Fibroblast of villous mesenchyme (primary cell): Measurements from ENCODE around the gene LLGL1. TPM values are rescaled to one million over a fixed set of nuclear protein-coding genes. Genes with fewer than 3 reads are reported as not detected.

Experiments used
- DNase-seq: peaks from one replicate; pipeline ENCODE4 v3.0.0-alpha.2; 2010; ENCODE audit warnings: low read depth
- H3K4me3 ChIP-seq: 2 replicates; pipeline ENCODE4 v1.5.1; 2011; ENCODE audit warnings: low read depth, mild to moderate bottlenecking, low read length
- total RNA-seq: library from RNA; depleted of rRNA; stranded (reverse); fragments of >200 nt; gene quantifications from 2 replicates; pipeline ENCODE4 v1.2.3, GENCODE V29; 2012
- TF ChIP-seq, protein P1 (sequence below): IDR thresholded peaks from 2 replicates; pipeline ENCODE4 v1.5.1; 2012; ENCODE audit warnings: low read depth, mild to moderate bottlenecking, low read length; ENCODE audit not compliant: insufficient read depth

The LLGL1 gene
- total RNA-seq, 1 donor: 44.0 TPM

DNA sequence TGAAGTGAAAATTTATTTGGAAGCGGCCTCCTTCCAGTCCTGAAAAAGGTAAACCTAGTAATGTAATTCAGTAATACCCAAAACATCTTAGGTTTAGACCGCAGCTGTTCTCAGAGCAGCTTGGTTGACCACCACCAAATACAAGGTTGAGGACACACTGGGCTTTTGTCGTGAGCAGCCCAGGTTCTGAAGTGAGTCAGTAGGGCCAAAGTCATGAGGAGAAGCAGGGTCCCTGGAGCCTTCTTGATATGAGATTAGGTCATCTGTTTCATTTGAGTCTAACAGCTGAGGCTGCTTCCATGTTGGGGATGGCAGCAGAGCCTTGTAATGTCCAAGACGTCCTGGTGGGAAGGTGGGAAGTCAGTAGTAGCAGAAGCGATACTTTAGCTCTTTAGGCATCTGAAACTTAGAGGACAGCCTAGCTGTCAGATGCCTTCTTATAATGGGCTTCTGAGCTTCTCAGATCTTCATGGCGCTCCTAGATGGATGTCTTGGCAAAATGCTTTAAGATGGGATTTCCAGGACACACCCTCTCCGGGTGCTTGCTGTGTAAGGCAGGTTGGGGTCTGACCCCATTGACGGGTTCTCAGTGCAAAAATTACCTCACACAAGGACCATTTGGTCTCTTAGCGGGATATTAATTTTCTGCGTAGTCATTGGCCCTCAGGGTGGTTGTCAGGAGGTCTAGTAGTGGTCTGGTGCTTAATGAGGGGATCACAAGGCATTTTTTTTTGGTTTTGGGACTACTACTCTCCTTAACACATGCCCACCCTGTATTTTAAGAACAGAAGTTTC is 39.4 kb upstream of the LLGL1 start:
- peak overlapping the region; percentile 81 for H3K4me3 ChIP-seq
- TF ChIP-seq, protein P1, sequence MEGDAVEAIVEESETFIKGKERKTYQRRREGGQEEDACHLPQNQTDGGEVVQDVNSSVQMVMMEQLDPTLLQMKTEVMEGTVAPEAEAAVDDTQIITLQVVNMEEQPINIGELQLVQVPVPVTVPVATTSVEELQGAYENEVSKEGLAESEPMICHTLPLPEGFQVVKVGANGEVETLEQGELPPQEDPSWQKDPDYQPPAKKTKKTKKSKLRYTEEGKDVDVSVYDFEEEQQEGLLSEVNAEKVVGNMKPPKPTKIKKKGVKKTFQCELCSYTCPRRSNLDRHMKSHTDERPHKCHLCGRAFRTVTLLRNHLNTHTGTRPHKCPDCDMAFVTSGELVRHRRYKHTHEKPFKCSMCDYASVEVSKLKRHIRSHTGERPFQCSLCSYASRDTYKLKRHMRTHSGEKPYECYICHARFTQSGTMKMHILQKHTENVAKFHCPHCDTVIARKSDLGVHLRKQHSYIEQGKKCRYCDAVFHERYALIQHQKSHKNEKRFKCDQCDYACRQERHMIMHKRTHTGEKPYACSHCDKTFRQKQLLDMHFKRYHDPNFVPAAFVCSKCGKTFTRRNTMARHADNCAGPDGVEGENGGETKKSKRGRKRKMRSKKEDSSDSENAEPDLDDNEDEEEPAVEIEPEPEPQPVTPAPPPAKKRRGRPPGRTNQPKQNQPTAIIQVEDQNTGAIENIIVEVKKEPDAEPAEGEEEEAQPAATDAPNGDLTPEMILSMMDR: no peak
- peak; percentile 31 for DNase-seq

DNA sequence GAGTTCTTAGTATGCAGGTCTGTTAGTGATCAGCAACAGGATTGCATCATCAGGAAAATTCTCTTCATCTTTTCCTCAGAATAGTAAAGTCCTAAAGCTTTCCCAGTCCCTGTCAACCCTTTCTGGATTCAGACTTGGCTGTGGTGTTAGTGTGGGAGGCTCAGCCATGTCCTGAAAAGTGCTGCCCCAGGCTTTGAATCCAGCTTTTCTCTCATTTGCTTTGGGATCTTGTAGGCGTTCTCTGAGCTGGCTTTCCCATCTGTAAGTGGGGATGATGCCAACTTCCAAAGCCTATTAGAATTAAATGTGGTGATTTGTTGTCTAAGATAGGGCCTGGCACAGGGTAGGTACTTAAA is 38.8 kb upstream of the LLGL1 start:
- DNase-seq: peak; percentile 74
- TF ChIP-seq, protein P1: no peak
- H3K4me3 ChIP-seq: peak overlapping the region; percentile 81

DNA sequence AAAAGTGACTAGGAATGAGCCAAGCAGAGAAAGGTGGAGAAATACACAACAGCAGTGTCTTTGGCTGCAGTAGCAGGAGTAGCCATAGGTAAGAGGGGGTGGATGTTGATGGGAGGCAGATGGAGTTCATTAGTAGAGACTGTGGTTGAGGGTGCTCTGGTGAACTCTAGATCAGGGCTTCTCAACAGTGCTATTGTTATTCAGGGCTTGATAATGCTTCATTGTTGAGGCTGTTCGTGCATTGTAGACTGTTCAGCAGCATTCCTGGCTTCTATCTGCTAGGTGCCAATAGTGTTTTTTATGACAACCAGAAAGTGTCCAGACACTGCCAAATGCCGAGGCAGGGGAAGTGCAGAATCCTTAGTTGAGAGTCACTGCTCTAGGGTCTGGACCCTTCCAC is 38.2 kb upstream of the LLGL1 start:
- TF ChIP-seq, protein P1: no peak
- DNase-seq: peak; percentile 12
- peak overlapping the region; percentile 81 for H3K4me3 ChIP-seq

DNA sequence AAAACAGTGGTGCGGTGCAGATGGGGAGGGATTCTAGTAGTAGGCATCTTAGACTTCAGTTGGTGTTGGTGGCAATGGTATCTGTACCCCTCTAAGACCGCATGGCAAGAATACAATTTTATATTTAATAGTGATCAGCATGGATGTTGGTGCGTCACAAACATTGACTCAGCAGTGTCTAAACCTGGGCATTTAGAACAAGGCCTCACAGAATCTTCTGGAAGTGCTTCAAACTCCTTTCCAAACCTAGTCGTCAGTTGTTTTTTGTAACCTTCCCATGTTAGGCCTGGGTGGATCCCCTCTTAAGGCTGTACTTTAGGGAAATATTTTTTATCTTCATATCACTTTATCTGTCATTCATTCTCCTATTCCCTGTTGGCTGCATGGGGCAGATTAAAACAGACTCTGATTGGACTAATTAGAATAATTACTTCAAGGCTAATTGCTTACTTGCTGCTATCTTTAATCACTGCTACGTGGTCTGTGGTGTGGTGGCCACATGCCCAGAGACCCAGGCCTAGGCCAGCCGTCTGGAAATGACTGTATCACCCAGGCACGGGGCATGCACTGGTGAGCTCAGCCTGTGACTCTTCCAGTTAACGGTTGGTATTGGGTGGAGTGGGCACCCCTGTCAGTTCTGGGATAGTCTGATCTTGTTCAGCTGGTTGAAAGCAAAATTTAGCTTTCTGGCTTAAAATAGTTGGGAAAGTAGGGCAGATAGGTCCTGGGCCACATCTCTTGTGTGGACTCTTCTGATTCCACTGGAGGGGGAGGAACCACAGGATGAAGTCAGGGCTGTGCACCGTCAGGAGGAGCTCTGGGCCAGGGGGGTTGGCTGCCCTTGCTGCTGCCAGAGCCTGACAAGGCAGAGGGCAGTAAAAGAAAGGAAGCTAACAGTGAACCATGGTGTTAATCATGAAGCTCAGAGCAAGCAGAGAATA is 37.3 kb upstream of the LLGL1 start:
- DNase-seq: peak; percentile 57
- peak overlapping the region; percentile 81 for H3K4me3 ChIP-seq
- TF ChIP-seq, protein P1: no peak

DNA sequence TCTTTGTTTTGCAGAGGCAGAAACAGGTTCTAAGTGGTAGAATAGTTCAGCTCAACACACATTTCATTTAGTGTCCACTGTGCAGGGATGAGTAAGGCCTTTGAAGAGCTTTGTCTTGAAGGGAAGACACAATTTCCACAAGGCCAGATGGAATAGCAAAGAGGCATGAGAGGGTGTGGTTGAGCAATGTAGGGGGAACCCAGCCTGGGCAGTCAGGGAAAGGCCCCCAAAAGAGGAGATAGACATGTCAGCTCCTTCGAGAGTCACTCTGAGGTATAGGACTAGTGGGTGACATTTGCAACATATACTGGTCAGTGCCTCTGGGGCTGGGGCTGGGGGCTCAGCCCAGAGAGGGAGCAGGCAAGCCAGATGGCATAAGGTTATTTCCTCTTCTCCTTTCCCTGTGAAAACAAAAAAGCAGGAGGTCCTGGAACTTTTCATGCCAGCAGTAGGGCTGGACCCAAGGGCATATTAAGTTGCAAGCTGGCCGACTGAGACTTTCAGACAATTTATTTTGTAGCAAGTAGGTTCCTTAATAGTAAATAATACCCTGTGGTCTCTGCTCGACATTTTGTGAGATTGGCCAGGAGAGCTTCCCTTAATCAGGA is 34.7 kb upstream of the LLGL1 start:
- TF ChIP-seq, protein P1: no peak
- H3K4me3 ChIP-seq: no peak overlapping the region
- peak; percentile 12 for DNase-seq

DNA sequence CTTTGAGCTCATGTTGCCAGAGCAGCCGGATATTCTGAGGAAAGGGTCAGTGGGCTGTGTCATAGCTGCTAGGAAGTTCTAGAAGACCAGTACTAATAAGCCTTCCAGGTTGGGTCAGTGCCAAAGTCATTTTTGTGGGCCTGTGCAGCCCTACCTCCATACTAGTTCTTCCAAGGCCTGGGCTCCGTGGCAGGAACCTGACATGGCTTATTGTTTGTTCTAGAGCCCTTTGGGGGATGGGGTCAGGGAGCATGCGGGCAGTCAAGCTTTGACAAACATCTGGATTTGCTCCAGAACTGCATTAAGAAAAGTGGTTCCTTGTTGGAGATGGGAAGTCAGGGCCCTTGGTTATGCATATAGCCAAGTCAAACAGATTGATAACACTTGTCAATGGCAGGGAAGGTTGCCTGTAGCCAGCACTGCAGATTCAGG is 34.2 kb upstream of the LLGL1 start:
- no peak overlapping the region for H3K4me3 ChIP-seq
- TF ChIP-seq, protein P1: no peak
- DNase-seq: peak; percentile 36
